ENCODE data around the gene SH3RF3. TPM values are rescaled to one million over a fixed set of nuclear protein-coding genes. Genes with fewer than 3 reads are reported as not detected.

The SH3RF3 gene
- total RNA-seq, 1 donor from 2014 or later, result 1.7 TPM

DNA sequence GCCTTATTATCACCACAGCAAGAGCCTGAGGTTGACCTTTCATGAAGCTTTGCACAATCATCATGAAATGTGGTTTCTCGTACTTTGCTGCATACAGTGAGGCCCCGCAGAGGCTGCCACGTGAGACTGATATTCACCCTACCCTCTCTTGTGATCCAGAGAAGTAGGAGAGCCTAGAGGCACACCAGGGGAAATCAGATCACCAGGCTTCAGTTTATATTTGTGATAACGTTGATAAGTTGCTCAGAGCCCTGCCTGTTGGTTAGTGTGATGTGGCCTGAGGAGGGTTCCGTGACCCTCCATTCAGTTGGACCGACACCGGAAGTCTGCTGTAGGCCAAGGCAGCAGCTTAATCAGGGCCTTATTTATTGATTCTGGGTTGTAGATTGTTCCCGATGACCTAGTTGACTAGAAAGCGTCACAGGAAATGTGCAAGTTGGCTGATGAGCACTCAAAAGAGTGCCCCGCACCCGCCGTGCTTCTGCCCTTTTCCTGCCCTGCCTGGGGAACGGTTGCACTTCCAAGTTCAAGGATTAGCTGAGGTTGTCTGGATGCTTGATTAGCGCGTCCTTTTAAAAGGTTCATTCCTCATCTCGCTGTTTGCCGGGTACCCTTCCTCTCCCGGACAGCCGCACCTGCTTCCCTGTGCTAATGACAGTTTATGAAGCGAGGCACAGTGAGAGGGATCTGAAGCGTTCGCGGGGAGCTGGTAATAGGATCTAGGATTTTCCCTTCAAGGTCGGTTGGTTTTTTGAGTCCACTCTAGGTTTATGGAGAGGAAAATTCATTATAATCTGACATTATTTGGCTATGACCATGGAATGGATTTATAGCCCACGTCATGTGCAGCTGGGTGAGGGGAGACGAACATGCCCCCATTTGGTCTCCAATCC is 146.4 kb downstream of the SH3RF3 start:
- Mint-ChIP-seq H3K27me3 (ENCODE audit: unreplicated experiment) (peaks cover 4% of the 10 kb centered on the region), H3K36me3 (ENCODE audit: unreplicated experiment) (no peaks in the 10 kb centered on the region), H3K9me3 (ENCODE audit: unreplicated experiment) (peaks cover 4% of the 10 kb centered on the region), H3K4me1 (ENCODE audit: low read depth, unreplicated experiment) (peaks cover 17% of the 10 kb centered on the region), H3K27ac (ENCODE audit: unreplicated experiment) (no peak overlapping the region), H3K4me3 (ENCODE audit: unreplicated experiment) (no peak overlapping the region)
- TF ChIP-seq, protein P1, sequence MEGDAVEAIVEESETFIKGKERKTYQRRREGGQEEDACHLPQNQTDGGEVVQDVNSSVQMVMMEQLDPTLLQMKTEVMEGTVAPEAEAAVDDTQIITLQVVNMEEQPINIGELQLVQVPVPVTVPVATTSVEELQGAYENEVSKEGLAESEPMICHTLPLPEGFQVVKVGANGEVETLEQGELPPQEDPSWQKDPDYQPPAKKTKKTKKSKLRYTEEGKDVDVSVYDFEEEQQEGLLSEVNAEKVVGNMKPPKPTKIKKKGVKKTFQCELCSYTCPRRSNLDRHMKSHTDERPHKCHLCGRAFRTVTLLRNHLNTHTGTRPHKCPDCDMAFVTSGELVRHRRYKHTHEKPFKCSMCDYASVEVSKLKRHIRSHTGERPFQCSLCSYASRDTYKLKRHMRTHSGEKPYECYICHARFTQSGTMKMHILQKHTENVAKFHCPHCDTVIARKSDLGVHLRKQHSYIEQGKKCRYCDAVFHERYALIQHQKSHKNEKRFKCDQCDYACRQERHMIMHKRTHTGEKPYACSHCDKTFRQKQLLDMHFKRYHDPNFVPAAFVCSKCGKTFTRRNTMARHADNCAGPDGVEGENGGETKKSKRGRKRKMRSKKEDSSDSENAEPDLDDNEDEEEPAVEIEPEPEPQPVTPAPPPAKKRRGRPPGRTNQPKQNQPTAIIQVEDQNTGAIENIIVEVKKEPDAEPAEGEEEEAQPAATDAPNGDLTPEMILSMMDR (IDR thresholded peaks at IDR 0.05; ENCODE audit: partially characterized antibody, unreplicated experiment), result no peak
- DNase-seq, result no peak

DNA sequence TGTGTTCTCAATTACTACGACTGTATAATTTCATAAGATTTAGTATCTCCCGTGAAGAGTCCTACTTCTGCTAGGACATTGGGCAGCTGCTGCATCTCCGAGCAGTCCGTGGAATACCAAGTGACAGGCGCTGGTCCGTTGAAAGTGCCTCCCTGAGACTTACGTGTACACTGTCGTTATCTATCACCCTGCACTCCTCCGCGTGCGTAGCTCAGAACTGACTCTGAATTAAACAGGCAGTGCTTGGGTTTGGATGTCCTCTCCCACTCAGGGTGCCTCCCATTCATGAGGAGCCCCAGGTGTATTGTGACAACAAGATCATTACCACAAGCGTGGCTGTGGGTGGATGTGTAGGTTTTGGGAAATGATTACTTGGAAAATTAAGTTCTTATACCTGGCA is 148.4 kb downstream of the SH3RF3 start:
- no peak for DNase-seq
- TF ChIP-seq, protein P1 (IDR thresholded peaks at IDR 0.05; ENCODE audit: partially characterized antibody, unreplicated experiment), result no peak
- H3K36me3 Mint-ChIP-seq (ENCODE audit: unreplicated experiment), result no peaks in the 10 kb centered on the region
- H3K4me3 Mint-ChIP-seq (ENCODE audit: unreplicated experiment), result no peak overlapping the region
- peaks cover 17% of the 10 kb centered on the region for H3K4me1 Mint-ChIP-seq (ENCODE audit: low read depth, unreplicated experiment)
- H3K9me3 Mint-ChIP-seq (ENCODE audit: unreplicated experiment), result peaks cover 6% of the 10 kb centered on the region
- peaks cover 4% of the 10 kb centered on the region for H3K27me3 Mint-ChIP-seq (ENCODE audit: unreplicated experiment)
- no peak overlapping the region for H3K27ac Mint-ChIP-seq (ENCODE audit: unreplicated experiment)

DNA sequence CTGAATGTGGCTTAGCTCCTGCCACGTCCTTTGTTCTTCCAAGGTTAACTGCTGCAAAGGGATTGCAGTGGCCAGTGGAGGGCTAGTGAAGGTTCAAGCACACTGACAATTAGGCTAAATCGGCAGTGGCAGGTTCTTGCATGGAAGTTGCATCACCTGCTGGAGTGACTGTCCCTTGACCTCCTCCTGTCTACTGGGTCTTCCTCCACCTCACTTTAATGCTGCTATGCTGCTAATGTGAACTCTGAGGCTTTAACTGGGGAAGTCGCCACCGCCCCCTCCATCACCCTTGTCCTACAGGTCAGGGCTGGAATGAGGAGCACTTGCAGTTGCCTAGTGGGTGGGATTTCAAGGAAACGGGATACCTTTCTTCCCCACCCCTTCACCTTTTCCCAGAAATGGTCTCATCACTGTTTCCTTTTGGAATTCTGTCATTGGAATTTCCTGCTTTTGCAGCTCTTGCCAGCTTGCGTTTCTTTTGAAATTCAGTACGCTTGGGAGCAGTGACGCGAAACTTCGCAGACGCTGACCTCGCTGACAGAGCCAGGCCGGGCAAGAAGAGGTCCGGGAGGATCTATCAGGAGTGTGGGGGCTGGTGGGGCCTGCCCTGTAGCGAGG is 150.3 kb downstream of the SH3RF3 start:
- TF ChIP-seq, protein P1 (IDR thresholded peaks at IDR 0.05; ENCODE audit: partially characterized antibody, unreplicated experiment), result no peak
- Mint-ChIP-seq H3K4me3 (ENCODE audit: unreplicated experiment) (no peak overlapping the region), H3K27ac (ENCODE audit: unreplicated experiment) (no peak overlapping the region)

DNA sequence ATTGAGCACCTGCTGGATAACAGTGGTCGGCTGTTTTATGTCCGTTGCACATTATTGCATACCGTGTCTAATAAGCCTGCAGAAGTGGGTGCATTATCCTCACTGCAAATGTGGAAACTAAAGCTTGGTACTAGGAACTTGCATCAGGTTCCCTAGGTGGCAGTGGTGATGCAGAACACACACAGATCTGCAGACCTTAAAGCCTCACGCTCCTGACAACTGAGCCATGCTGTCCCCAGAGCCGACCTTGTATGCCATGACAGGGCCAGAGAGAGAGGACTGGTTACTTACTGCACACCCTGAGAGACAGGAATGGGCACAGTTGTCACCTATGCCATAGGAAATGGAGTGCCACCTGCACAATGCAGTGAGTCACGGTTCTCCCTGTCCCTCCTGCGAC is 151.8 kb downstream of the SH3RF3 start:
- no peak for DNase-seq
- TF ChIP-seq, protein P1 (IDR thresholded peaks at IDR 0.05; ENCODE audit: partially characterized antibody, unreplicated experiment), result no peak
- peaks cover 4% of the 10 kb centered on the region for H3K27me3 Mint-ChIP-seq (ENCODE audit: unreplicated experiment)
- H3K36me3 Mint-ChIP-seq (ENCODE audit: unreplicated experiment), result no peaks in the 10 kb centered on the region
- no peak overlapping the region for H3K27ac Mint-ChIP-seq (ENCODE audit: unreplicated experiment)
- peaks cover 14% of the 10 kb centered on the region for H3K4me1 Mint-ChIP-seq (ENCODE audit: low read depth, unreplicated experiment)
- peaks cover 3% of the 10 kb centered on the region for H3K9me3 Mint-ChIP-seq (ENCODE audit: unreplicated experiment)
- no peak overlapping the region for H3K4me3 Mint-ChIP-seq (ENCODE audit: unreplicated experiment)

More for the DNA sequence above, 150.3 kb downstream of the SH3RF3 start:
- Mint-ChIP-seq H3K4me1 (ENCODE audit: low read depth, unreplicated experiment) (peaks cover 15% of the 10 kb centered on the region), H3K36me3 (ENCODE audit: unreplicated experiment) (no peaks in the 10 kb centered on the region), H3K9me3 (ENCODE audit: unreplicated experiment) (peaks cover 6% of the 10 kb centered on the region), H3K27me3 (ENCODE audit: unreplicated experiment) (peaks cover 4% of the 10 kb centered on the region)
- no peak for DNase-seq

DNA sequence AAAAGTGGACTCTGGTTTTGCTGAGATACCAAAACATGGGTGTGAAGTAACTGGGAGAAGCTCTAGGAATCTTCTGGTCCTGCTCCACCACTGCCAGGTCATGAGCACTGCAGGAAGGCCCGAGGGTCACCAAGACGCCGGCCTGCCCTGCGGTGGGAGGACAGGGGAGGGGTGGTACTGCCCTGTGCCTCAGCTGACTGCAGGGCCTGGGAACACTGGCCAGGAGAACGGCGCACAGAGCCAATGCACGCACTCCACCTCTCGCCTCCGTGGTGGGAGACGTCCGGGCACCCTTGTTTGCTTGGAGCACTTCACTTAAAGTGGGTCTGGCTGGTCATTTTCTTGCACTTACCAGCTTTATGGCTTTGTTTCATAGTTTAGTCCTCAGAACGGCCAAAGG is 153.4 kb downstream of the SH3RF3 start:
- Mint-ChIP-seq H3K27me3 (ENCODE audit: unreplicated experiment) (peaks cover 4% of the 10 kb centered on the region), H3K27ac (ENCODE audit: unreplicated experiment) (no peak overlapping the region), H3K36me3 (ENCODE audit: unreplicated experiment) (no peaks in the 10 kb centered on the region), H3K9me3 (ENCODE audit: unreplicated experiment) (peaks cover 3% of the 10 kb centered on the region), H3K4me1 (ENCODE audit: low read depth, unreplicated experiment) (peaks cover 10% of the 10 kb centered on the region), H3K4me3 (ENCODE audit: unreplicated experiment) (no peak overlapping the region)
- TF ChIP-seq, protein P1 (IDR thresholded peaks at IDR 0.05; ENCODE audit: partially characterized antibody, unreplicated experiment), result no peak
- no peak for DNase-seq

All from glutamatergic neuron (in vitro differentiated cells).